ENCODE results near the gene SKAP2. TPM values are rescaled to one million over a fixed set of nuclear protein-coding genes. Genes with fewer than 3 reads are reported as not detected.

SKAP2 gene
- total and polyA plus RNA-seq, 2 experiments from 2014 or later = 2.5 to 4.4 TPM

DNA sequence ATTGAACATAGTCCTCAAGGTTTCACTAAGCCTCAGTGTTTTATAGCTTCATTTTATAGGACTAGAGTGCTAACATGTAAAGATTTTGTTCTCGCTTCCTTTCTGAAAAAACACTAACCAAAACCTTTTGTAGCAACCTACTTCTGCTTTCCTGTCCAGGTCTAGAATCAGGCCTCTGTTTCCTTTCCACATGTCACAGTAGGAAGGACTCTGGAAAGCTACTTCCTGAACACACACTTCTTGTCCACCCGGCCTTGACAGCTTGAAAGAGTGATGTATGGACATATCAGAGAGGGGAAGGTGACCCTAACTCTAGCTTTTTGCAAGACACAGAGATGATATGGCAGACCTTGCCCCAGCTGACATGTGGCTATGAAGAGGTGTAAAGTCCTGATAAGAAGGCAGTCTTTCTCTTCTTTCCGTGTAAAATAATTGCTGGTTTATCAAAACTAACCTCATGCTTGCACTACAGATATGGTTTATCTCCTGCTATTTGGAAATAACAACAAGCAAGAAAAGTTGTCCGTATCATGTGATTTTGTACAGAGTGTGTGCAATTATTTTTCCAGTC is 175.4 kb downstream of the SKAP2 start (continued):
- TF ChIP-seq, protein P1, sequence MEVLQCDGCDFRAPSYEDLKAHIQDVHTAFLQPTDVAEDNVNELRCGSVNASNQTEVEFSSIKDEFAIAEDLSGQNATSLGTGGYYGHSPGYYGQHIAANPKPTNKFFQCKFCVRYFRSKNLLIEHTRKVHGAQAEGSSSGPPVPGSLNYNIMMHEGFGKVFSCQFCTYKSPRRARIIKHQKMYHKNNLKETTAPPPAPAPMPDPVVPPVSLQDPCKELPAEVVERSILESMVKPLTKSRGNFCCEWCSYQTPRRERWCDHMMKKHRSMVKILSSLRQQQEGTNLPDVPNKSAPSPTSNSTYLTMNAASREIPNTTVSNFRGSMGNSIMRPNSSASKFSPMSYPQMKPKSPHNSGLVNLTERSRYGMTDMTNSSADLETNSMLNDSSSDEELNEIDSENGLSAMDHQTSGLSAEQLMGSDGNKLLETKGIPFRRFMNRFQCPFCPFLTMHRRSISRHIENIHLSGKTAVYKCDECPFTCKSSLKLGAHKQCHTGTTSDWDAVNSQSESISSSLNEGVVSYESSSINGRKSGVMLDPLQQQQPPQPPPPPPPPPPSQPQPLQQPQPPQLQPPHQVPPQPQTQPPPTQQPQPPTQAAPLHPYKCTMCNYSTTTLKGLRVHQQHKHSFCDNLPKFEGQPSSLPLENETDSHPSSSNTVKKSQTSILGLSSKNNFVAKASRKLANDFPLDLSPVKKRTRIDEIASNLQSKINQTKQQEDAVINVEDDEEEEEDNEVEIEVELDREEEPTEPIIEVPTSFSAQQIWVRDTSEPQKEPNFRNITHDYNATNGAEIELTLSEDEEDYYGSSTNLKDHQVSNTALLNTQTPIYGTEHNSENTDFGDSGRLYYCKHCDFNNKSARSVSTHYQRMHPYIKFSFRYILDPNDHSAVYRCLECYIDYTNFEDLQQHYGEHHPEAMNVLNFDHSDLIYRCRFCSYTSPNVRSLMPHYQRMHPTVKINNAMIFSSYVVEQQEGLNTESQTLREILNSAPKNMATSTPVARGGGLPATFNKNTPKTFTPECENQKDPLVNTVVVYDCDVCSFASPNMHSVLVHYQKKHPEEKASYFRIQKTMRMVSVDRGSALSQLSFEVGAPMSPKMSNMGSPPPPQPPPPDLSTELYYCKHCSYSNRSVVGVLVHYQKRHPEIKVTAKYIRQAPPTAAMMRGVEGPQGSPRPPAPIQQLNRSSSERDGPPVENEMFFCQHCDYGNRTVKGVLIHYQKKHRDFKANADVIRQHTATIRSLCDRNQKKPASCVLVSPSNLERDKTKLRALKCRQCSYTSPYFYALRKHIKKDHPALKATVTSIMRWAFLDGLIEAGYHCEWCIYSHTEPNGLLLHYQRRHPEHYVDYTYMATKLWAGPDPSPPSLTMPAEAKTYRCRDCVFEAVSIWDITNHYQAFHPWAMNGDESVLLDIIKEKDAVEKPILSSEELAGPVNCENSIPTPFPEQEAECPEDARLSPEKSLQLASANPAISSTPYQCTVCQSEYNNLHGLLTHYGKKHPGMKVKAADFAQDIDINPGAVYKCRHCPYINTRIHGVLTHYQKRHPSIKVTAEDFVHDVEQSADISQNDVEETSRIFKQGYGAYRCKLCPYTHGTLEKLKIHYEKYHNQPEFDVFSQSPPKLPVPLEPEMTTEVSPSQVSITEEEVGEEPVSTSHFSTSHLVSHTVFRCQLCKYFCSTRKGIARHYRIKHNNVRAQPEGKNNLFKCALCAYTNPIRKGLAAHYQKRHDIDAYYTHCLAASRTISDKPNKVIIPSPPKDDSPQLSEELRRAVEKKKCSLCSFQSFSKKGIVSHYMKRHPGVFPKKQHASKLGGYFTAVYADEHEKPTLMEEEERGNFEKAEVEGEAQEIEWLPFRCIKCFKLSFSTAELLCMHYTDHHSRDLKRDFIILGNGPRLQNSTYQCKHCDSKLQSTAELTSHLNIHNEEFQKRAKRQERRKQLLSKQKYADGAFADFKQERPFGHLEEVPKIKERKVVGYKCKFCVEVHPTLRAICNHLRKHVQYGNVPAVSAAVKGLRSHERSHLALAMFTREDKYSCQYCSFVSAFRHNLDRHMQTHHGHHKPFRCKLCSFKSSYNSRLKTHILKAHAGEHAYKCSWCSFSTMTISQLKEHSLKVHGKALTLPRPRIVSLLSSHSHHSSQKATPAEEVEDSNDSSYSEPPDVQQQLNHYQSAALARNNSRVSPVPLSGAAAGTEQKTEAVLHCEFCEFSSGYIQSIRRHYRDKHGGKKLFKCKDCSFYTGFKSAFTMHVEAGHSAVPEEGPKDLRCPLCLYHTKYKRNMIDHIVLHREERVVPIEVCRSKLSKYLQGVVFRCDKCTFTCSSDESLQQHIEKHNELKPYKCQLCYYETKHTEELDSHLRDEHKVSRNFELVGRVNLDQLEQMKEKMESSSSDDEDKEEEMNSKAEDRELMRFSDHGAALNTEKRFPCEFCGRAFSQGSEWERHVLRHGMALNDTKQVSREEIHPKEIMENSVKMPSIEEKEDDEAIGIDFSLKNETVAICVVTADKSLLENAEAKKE (CRISPR knock-in tag; IDR thresholded peaks at IDR 0.05) = no peak
- TF ChIP-seq JUNB (IDR thresholded peaks at IDR 0.05; ENCODE audit: unreplicated experiment) (no peak), STAT1 (IDR thresholded peaks at IDR 0.05; ENCODE audit: unreplicated experiment) (no peak), ZNF331 (CRISPR knock-in tag; IDR thresholded peaks at IDR 0.05; ENCODE audit: low read depth) (no peak)
- TF ChIP-seq, protein P2, sequence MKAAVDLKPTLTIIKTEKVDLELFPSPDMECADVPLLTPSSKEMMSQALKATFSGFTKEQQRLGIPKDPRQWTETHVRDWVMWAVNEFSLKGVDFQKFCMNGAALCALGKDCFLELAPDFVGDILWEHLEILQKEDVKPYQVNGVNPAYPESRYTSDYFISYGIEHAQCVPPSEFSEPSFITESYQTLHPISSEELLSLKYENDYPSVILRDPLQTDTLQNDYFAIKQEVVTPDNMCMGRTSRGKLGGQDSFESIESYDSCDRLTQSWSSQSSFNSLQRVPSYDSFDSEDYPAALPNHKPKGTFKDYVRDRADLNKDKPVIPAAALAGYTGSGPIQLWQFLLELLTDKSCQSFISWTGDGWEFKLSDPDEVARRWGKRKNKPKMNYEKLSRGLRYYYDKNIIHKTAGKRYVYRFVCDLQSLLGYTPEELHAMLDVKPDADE (IDR thresholded peaks at IDR 0.05) = no peak

DNA sequence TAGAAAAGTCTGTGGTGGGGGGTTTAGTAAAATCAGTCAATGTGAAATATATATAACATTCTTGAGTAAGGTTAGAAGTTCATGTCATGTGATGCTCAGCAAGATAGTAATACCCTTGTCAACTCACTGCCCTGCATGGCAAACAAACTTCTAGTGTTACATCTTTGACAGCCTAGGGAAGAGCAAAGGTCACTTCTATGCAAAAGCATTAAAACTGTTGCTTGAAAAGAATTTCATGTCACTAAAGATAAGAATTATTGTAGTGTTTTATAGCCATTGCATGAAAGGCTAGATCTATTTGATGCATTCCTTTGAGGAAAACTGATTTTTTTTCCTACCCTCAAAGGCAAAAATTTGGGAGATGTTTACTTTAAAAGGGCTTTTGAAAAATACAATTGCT is 176.0 kb downstream of the SKAP2 start:
- no peak overlapping the region for H3K4me3 ChIP-seq
- Mint-ChIP-seq H3K27me3 (ENCODE audit: insufficient read depth, low read depth, poor library complexity) (no peaks in the 10 kb centered on the region), H3K27ac (no peak overlapping the region), H3K36me3 (ENCODE audit: low read depth) (no peaks in the 10 kb centered on the region), H3K9me3 (no peaks in the 10 kb centered on the region), H3K4me3 (no peak overlapping the region), H3K4me1 (peaks cover 24% of the 10 kb centered on the region)
- H3K9me2 ChIP-seq (ENCODE audit: insufficient read depth) = no peaks in the 10 kb centered on the region
- H3K79me2 ChIP-seq (replicated peaks; ENCODE audit: insufficient read depth) = no peaks in the 10 kb centered on the region
- ATAC-seq (no peak), DNase-seq (ENCODE audit: low spot score) (no peak)
- H4K20me1 ChIP-seq (replicated peaks; ENCODE audit: insufficient read depth) = no peaks in the 10 kb centered on the region
- H3K36me3 ChIP-seq (ENCODE audit: insufficient read depth) = no peaks in the 10 kb centered on the region
- H3K27me3 ChIP-seq (ENCODE audit: insufficient read depth) = no peaks in the 10 kb centered on the region
- no peak overlapping the region for H3K4me2 ChIP-seq
- no peak overlapping the region for H3K27ac ChIP-seq (ENCODE audit: low read depth)
- H2AFZ ChIP-seq = no peak overlapping the region
- peaks cover 24% of the 10 kb centered on the region for H3K4me1 ChIP-seq (ENCODE audit: insufficient read depth)
- H3F3A ChIP-seq (replicated peaks; ENCODE audit: low read depth) = no peaks in the 10 kb centered on the region
- TF ChIP-seq, protein P2 (IDR thresholded peaks at IDR 0.05) = no peak
- TF ChIP-seq, protein P3, sequence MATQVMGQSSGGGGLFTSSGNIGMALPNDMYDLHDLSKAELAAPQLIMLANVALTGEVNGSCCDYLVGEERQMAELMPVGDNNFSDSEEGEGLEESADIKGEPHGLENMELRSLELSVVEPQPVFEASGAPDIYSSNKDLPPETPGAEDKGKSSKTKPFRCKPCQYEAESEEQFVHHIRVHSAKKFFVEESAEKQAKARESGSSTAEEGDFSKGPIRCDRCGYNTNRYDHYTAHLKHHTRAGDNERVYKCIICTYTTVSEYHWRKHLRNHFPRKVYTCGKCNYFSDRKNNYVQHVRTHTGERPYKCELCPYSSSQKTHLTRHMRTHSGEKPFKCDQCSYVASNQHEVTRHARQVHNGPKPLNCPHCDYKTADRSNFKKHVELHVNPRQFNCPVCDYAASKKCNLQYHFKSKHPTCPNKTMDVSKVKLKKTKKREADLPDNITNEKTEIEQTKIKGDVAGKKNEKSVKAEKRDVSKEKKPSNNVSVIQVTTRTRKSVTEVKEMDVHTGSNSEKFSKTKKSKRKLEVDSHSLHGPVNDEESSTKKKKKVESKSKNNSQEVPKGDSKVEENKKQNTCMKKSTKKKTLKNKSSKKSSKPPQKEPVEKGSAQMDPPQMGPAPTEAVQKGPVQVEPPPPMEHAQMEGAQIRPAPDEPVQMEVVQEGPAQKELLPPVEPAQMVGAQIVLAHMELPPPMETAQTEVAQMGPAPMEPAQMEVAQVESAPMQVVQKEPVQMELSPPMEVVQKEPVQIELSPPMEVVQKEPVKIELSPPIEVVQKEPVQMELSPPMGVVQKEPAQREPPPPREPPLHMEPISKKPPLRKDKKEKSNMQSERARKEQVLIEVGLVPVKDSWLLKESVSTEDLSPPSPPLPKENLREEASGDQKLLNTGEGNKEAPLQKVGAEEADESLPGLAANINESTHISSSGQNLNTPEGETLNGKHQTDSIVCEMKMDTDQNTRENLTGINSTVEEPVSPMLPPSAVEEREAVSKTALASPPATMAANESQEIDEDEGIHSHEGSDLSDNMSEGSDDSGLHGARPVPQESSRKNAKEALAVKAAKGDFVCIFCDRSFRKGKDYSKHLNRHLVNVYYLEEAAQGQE (IDR thresholded peaks at IDR 0.05; ENCODE audit: unreplicated experiment) = no peak

All from GM23338 (cell line).